ENCODE data around the gene VWA1. TPM values are rescaled to one million over a fixed set of nuclear protein-coding genes. Genes with fewer than 3 reads are reported as not detected.

VWA1 gene
- total and polyA plus RNA-seq, 10 of the 15 experiments (the other 5 are each of a cell fraction or from before 2014, with no cell fraction given): 0.02 to 1.7 (median 0.32) TPM; not detected in 2

DNA sequence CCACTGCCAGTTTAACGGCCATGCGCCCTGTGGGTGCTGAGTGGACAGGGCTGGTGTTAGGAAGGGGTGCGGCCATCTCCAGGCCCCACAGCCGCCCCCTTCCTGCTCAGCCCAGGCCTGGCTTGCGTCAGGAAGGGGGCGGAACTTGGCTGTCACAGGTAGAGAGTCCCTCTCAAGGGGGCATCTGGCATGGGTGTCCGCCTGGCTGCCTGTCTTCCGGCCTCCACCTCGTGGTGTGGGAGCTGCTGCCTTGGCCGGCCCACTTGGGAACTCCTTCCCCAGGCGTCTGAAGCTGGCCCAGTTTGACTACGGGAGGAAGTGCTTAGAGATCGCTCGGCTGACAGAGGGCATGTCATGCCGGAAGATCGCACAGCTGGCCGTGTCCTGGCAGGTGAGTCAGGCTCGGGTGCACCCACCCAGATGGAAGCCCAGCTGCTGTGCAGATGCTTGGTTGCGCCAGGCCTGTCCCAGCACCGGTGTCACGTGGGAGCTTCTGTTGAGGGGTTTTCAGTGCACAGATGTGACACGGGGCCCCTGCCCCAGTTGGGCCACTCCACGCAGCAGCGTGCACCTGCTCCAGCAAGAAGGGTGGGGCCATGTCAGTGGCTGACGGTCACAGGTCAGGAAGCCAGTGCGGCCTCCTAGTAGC, 27.0 kb downstream of the VWA1 start (continued):
- TF ChIP-seq, protein P1, sequence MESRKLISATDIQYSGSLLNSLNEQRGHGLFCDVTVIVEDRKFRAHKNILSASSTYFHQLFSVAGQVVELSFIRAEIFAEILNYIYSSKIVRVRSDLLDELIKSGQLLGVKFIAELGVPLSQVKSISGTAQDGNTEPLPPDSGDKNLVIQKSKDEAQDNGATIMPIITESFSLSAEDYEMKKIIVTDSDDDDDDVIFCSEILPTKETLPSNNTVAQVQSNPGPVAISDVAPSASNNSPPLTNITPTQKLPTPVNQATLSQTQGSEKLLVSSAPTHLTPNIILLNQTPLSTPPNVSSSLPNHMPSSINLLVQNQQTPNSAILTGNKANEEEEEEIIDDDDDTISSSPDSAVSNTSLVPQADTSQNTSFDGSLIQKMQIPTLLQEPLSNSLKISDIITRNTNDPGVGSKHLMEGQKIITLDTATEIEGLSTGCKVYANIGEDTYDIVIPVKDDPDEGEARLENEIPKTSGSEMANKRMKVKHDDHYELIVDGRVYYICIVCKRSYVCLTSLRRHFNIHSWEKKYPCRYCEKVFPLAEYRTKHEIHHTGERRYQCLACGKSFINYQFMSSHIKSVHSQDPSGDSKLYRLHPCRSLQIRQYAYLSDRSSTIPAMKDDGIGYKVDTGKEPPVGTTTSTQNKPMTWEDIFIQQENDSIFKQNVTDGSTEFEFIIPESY (IDR thresholded peaks at IDR 0.05): no peak
- no peak for TF ChIP-seq PML (IDR thresholded peaks at IDR 0.05; ENCODE audit: low read length)
- TF ChIP-seq PAX8 (IDR thresholded peaks at IDR 0.05): no peak
- TF ChIP-seq POLR2A (IDR thresholded peaks at IDR 0.05; ENCODE audit: low read depth, low read length): 0 out of 2 replicates have a peak, but pooled peaks have one; percentile 22
- TF ChIP-seq, protein P2, sequence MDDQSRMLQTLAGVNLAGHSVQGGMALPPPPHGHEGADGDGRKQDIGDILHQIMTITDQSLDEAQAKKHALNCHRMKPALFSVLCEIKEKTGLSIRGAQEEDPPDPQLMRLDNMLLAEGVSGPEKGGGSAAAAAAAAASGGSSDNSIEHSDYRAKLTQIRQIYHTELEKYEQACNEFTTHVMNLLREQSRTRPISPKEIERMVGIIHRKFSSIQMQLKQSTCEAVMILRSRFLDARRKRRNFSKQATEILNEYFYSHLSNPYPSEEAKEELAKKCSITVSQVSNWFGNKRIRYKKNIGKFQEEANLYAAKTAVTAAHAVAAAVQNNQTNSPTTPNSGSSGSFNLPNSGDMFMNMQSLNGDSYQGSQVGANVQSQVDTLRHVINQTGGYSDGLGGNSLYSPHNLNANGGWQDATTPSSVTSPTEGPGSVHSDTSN (IDR thresholded peaks at IDR 0.05; ENCODE audit: insufficient replicate concordance, low read depth, low read length): peak; percentile 22
- TF ChIP-seq TCF3 (IDR thresholded peaks at IDR 0.05; ENCODE audit: borderline replicate concordance, insufficient read depth, low read depth, low read length): peak; percentile 95
- peak; percentile 34; the same call in 1 of the 2 replicates for TF ChIP-seq IKZF1 (conservative IDR thresholded peaks at IDR 0.05)

DNA sequence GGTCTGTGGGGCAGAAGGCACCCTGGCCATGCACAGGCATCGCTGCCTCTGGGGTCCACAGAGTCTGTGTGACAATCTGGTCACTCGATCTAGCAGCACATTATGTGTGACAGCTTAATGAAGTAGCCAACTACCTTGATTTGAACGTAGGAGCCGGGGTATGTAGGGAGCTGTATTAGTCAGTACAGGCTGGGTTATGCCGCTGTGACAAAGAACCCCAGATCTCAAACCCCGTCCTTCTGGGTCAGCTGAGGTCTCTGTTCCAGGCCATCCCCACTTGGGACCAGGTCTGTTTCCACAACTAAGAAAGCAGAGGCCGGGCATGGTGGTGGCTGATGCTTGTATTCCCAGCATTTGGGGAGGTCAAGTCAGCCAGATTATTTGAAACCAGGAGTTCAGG, 27.8 kb downstream of the VWA1 start:
- FAIRE-seq (no peak), DNase-seq (ENCODE audit: low read depth, low spot score) (no peak), ATAC-seq (no peak)
- no peak overlapping the region for H3K9ac ChIP-seq (ENCODE audit: control insufficient read depth, insufficient read depth, low read length)
- H3K9me3 ChIP-seq (replicated peaks; ENCODE audit: control insufficient read depth, insufficient read depth, low read length): no peaks in the 10 kb centered on the region
- H3K4me1 ChIP-seq (ENCODE audit: control insufficient read depth, insufficient read depth, low read length): peaks cover 8% of the 10 kb centered on the region
- no peak overlapping the region for H3K4me2 ChIP-seq (ENCODE audit: control insufficient read depth, insufficient read depth)
- in situ Hi-C loops (cut with MboI) (no loop called here), intact Hi-C loops (cut with micrococcal nuclease; ENCODE audit: unreplicated experiment) (no loop called here)
- no TSS peak for BruUV-seq (replicated peaks)
- ChIA-PET POLR2A (interaction anchor here (0.5 to 0.9 kb wide), 2 partner anchors 48 to 106 kb away, joined by 3 to 5 read pairs; no protein-coding TSS in a partner anchor), SMC1A (ENCODE audit: uncharacterized antibody, unreplicated experiment) (interaction anchor here (1.3 kb wide), 1 partner anchor 215 kb away, joined by 4 read pairs; no protein-coding TSS in a partner anchor), CTCF (interaction anchor here (1.0 to 3.0 kb wide), 3 partner anchors 22 to 91 kb away, joined by 3 to 14 read pairs (median 5); no protein-coding TSS in a partner anchor), RAD21 (ENCODE audit: unreplicated experiment) (no interaction called here)
- no peak overlapping the region for H2AFZ ChIP-seq (ENCODE audit: control insufficient read depth, low read depth, low read length)
- H3K79me2 ChIP-seq (ENCODE audit: control insufficient read depth, insufficient read depth, low read length): no peaks in the 10 kb centered on the region
- H3K27me3 ChIP-seq (replicated peaks in 1 of 2; ENCODE audit: control insufficient read depth in 2 of 2, insufficient read depth in 2 of 2, low read length in 1 of 2): no peaks in the 10 kb centered on the region
- no peaks in the 10 kb centered on the region for H3K36me3 ChIP-seq (ENCODE audit: control insufficient read depth in 2 of 2, insufficient read depth in 2 of 2, low read length in 1 of 2)
- no peaks in the 10 kb centered on the region for H4K20me1 ChIP-seq (ENCODE audit: control insufficient read depth, insufficient read depth)
- 70% methylated on average over 7 of the region's 7 CpGs for WGBS (ENCODE audit: insufficient coverage, insufficient replicate concordance, low lambda C conversion rate, missing lambda C conversion rate)
- H3K27ac ChIP-seq (ENCODE audit: control insufficient read depth, insufficient read depth): no peak overlapping the region
- no peak overlapping the region for H3K4me3 ChIP-seq
- TF ChIP-seq BHLHE40 (IDR thresholded peaks at IDR 0.05; ENCODE audit: borderline replicate concordance in 1 of 2, low read depth in 2 of 2, low read length in 1 of 2) (no peak), RFX5 (IDR thresholded peaks at IDR 0.05; ENCODE audit: low read depth, low read length) (no peak), PML (IDR thresholded peaks at IDR 0.05; ENCODE audit: low read length) (no peak), MXI1 (IDR thresholded peaks at IDR 0.05; ENCODE audit: low read depth, low read length) (no peak), TCF3 (IDR thresholded peaks at IDR 0.05; ENCODE audit: borderline replicate concordance, insufficient read depth, low read depth, low read length) (no peak)
- TF ChIP-seq, protein P3, sequence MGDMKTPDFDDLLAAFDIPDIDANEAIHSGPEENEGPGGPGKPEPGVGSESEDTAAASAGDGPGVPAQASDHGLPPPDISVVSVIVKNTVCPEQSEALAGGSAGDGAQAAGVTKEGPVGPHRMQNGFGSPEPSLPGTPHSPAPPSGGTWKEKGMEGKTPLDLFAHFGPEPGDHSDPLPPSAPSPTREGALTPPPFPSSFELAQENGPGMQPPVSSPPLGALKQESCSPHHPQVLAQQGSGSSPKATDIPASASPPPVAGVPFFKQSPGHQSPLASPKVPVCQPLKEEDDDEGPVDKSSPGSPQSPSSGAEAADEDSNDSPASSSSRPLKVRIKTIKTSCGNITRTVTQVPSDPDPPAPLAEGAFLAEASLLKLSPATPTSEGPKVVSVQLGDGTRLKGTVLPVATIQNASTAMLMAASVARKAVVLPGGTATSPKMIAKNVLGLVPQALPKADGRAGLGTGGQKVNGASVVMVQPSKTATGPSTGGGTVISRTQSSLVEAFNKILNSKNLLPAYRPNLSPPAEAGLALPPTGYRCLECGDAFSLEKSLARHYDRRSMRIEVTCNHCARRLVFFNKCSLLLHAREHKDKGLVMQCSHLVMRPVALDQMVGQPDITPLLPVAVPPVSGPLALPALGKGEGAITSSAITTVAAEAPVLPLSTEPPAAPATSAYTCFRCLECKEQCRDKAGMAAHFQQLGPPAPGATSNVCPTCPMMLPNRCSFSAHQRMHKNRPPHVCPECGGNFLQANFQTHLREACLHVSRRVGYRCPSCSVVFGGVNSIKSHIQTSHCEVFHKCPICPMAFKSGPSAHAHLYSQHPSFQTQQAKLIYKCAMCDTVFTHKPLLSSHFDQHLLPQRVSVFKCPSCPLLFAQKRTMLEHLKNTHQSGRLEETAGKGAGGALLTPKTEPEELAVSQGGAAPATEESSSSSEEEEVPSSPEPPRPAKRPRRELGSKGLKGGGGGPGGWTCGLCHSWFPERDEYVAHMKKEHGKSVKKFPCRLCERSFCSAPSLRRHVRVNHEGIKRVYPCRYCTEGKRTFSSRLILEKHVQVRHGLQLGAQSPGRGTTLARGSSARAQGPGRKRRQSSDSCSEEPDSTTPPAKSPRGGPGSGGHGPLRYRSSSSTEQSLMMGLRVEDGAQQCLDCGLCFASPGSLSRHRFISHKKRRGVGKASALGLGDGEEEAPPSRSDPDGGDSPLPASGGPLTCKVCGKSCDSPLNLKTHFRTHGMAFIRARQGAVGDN (IDR thresholded peaks at IDR 0.05): no peak
